Neural cell (in vitro differentiated cells): ENCODE data around the gene GEMIN4. TPM values are rescaled to one million over a fixed set of nuclear protein-coding genes. Genes with fewer than 3 reads are reported as not detected.

Experiments
- H2AFZ ChIP-seq: fragments of 200-600, 300-800 bp; sonication (generic), shearing (Covaris generic); 2 replicates; pipeline ENCODE4 v1.6.0; 2014; ENCODE audit warnings: low read depth, mild to moderate bottlenecking, antibody characterized with exemption, low read length, moderate library complexity
- H3F3A ChIP-seq: fragments of 200-600 bp; shearing (Covaris generic); 2 replicates; pipeline ENCODE4 v1.6.1; 2016; ENCODE audit warnings: mild to moderate bottlenecking, moderate library complexity, mixed read lengths, antibody characterized with exemption, low read length; ENCODE audit not compliant: insufficient read depth, poor library complexity, severe bottlenecking
- H3K27ac ChIP-seq: fragments of 200-600, 300-800 bp; sonication (generic), shearing (Covaris generic); 2 replicates; pipeline ENCODE4 v1.5.1; 2014; ENCODE audit warnings: mild to moderate bottlenecking, low read length, moderate library complexity
- H3K27me3 ChIP-seq: fragments of 300-800, 200-600 bp; sonication (generic), shearing (Covaris generic); 2 replicates; pipeline ENCODE4 v1.6.0; 2014; ENCODE audit warnings: mild to moderate bottlenecking, low read depth, low read length, moderate library complexity; ENCODE audit not compliant: insufficient read depth
- H3K36me3 ChIP-seq: fragments of 300-800, 200-600 bp; sonication (generic), shearing (Covaris generic); 2 replicates; pipeline ENCODE4 v1.5.1; 2014; ENCODE audit warnings: mild to moderate bottlenecking, antibody characterized with exemption, low read length, moderate library complexity; ENCODE audit not compliant: insufficient read depth
- H3K4me2 ChIP-seq: fragments of 300-800, 200-600 bp; sonication (generic), shearing (Covaris generic); 2 replicates; pipeline ENCODE4 v1.6.0; 2014; ENCODE audit warnings: mild to moderate bottlenecking, low read length
- H3K4me3 ChIP-seq: fragments of 300-800, 200-600 bp; sonication (generic), shearing (Covaris generic); 2 replicates; pipeline ENCODE4 v1.5.1; 2014; ENCODE audit warnings: mild to moderate bottlenecking, low read length, moderate library complexity
- H3K79me2 ChIP-seq: fragments of 200-600 bp; shearing (Covaris generic); replicated peaks from 2 replicates; pipeline ENCODE4 v1.6.0; 2014; ENCODE audit warnings: mild to moderate bottlenecking, low read length, moderate library complexity; ENCODE audit not compliant: insufficient read depth
- H3K9ac ChIP-seq: fragments of 300-800, 200-600 bp; sonication (generic), shearing (Covaris generic); 2 replicates; pipeline ENCODE4 v1.6.1; 2016; ENCODE audit warnings: mild to moderate bottlenecking, low read length, mixed read lengths
- H3K9me2 ChIP-seq: fragments of 200-600 bp; shearing (Covaris generic); 2 replicates; pipeline ENCODE4 v1.6.1; 2016; ENCODE audit warnings: mild to moderate bottlenecking, low read length, mixed read lengths; ENCODE audit not compliant: insufficient read depth
- H3K9me3 ChIP-seq: fragments of 200-600, 300-800 bp; sonication (generic), shearing (Covaris generic); 2 replicates; pipeline ENCODE4 v1.6.1; 2016; ENCODE audit warnings: mild to moderate bottlenecking, mixed run types, low read length, moderate library complexity, mixed read lengths
- H4K20me1 ChIP-seq: fragments of 200-600 bp; shearing (Covaris generic); 2 replicates; pipeline ENCODE4 v1.6.1; 2016; ENCODE audit warnings: mild to moderate bottlenecking, mixed run types; ENCODE audit not compliant: insufficient read depth
- EP300 ChIP-seq: fragments of 450-650 bp; conservative IDR thresholded peaks from 2 replicates; pipeline ENCODE4 v1.6.1; 2014; ENCODE audit warnings: antibody characterized with exemption, mild to moderate bottlenecking, moderate library complexity; ENCODE audit not compliant: poor library complexity, severe bottlenecking
- EZH2 ChIP-seq: fragments of 200-600, 300-800 bp; shearing (Covaris generic), sonication (generic); IDR thresholded peaks from 2 replicates; pipeline ENCODE4 v1.6.1; 2014; ENCODE audit warnings: antibody characterized with exemption, low read length, borderline replicate concordance, mild to moderate bottlenecking; ENCODE audit not compliant: insufficient read depth, poor library complexity, severe bottlenecking
- MXI1 ChIP-seq: fragments of 450-650 bp; conservative IDR thresholded peaks from 2 replicates; pipeline ENCODE4 v1.6.1; 2014; ENCODE audit warnings: antibody characterized with exemption, mild to moderate bottlenecking; ENCODE audit not compliant: poor library complexity, severe bottlenecking
- POLR2AphosphoS5 ChIP-seq: IDR thresholded peaks from 2 replicates; pipeline ENCODE4 v1.6.1; 2012
- RAD21 ChIP-seq: fragments of 450-650 bp; conservative IDR thresholded peaks from 2 replicates; pipeline ENCODE4 v1.6.1; 2014; ENCODE audit warnings: antibody characterized with exemption, mild to moderate bottlenecking, moderate library complexity
- SMC3 ChIP-seq: fragments of 450-650 bp; conservative IDR thresholded peaks from 2 replicates; pipeline ENCODE4 v1.6.1; 2014; ENCODE audit warnings: antibody characterized with exemption, mild to moderate bottlenecking, moderate library complexity; ENCODE audit not compliant: poor library complexity
- TAF1 ChIP-seq: IDR thresholded peaks from 2 replicates; pipeline ENCODE4 v1.6.1; 2012; ENCODE audit warnings: low read depth
- polyA plus RNA-seq: library from polyadenylated mRNA; depleted of rRNA; stranded (reverse); fragments of >200 nt; gene quantifications from 2 replicates; pipeline ENCODE4 v1.2.3, GENCODE V29; 2014
- TF ChIP-seq, protein P1 (sequence below): fragments of 450-650 bp; IDR thresholded peaks from 2 replicates; pipeline ENCODE4 v1.5.1; 2014; ENCODE audit warnings: antibody characterized with exemption, mild to moderate bottlenecking, moderate library complexity; ENCODE audit not compliant: poor library complexity, severe bottlenecking
- TF ChIP-seq, protein P2 (sequence below): IDR thresholded peaks from 2 replicates; pipeline ENCODE4 v1.6.1; 2012; ENCODE audit warnings: borderline replicate concordance

The GEMIN4 gene
- polyA plus RNA-seq, 1 donor from 2014 or later = 4.5 TPM

DNA sequence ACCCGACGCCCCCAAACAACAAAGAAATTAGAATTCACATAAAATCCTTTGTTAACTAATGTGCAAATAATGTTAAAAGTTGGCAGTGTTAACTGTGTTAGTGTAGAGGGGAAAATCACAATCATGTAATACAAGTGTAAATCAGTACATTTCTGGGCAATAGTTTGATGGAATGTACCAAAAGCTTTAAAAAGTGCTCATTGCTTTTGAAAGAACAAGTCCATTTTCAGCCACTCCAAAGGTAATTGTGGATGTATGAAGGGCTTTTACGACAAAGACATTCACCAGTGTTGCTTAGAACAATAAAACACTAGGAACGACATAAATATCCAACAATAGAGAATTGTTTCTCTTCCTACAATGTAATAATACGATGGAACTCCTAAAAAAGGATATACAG lies 21.0 kb upstream of the GEMIN4 start:
- Histone ChIP-seq H3K4me2 (no peak overlapping the region), H4K20me1 (no peaks in the 10 kb centered on the region), H3K9me2 (no peaks in the 10 kb centered on the region), H3K9ac (no peak overlapping the region), H3K79me2 (no peaks in the 10 kb centered on the region), H3K9me3 (no peaks in the 10 kb centered on the region), H3K27me3 (no peaks in the 10 kb centered on the region), H3K27ac (no peak overlapping the region), H3F3A (no peaks in the 10 kb centered on the region), H2AFZ (no peak overlapping the region), H3K4me3 (no peak overlapping the region), H3K36me3 (peaks cover 13% of the 10 kb centered on the region)
- no peak for TF ChIP-seq RAD21
- TF ChIP-seq POLR2AphosphoS5 = no peak
- TF ChIP-seq, protein P1, sequence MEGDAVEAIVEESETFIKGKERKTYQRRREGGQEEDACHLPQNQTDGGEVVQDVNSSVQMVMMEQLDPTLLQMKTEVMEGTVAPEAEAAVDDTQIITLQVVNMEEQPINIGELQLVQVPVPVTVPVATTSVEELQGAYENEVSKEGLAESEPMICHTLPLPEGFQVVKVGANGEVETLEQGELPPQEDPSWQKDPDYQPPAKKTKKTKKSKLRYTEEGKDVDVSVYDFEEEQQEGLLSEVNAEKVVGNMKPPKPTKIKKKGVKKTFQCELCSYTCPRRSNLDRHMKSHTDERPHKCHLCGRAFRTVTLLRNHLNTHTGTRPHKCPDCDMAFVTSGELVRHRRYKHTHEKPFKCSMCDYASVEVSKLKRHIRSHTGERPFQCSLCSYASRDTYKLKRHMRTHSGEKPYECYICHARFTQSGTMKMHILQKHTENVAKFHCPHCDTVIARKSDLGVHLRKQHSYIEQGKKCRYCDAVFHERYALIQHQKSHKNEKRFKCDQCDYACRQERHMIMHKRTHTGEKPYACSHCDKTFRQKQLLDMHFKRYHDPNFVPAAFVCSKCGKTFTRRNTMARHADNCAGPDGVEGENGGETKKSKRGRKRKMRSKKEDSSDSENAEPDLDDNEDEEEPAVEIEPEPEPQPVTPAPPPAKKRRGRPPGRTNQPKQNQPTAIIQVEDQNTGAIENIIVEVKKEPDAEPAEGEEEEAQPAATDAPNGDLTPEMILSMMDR = no peak
- TF ChIP-seq, protein P2, sequence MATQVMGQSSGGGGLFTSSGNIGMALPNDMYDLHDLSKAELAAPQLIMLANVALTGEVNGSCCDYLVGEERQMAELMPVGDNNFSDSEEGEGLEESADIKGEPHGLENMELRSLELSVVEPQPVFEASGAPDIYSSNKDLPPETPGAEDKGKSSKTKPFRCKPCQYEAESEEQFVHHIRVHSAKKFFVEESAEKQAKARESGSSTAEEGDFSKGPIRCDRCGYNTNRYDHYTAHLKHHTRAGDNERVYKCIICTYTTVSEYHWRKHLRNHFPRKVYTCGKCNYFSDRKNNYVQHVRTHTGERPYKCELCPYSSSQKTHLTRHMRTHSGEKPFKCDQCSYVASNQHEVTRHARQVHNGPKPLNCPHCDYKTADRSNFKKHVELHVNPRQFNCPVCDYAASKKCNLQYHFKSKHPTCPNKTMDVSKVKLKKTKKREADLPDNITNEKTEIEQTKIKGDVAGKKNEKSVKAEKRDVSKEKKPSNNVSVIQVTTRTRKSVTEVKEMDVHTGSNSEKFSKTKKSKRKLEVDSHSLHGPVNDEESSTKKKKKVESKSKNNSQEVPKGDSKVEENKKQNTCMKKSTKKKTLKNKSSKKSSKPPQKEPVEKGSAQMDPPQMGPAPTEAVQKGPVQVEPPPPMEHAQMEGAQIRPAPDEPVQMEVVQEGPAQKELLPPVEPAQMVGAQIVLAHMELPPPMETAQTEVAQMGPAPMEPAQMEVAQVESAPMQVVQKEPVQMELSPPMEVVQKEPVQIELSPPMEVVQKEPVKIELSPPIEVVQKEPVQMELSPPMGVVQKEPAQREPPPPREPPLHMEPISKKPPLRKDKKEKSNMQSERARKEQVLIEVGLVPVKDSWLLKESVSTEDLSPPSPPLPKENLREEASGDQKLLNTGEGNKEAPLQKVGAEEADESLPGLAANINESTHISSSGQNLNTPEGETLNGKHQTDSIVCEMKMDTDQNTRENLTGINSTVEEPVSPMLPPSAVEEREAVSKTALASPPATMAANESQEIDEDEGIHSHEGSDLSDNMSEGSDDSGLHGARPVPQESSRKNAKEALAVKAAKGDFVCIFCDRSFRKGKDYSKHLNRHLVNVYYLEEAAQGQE = no peak
- TF ChIP-seq EZH2 = no peak
- TF ChIP-seq SMC3 = no peak

GRCh38 chr17:767076-767475 lies 15.0 kb upstream of the GEMIN4 start:
- no peaks in the 10 kb centered on the region for H4K20me1 ChIP-seq
- no peak overlapping the region for H3K4me3 ChIP-seq
- TF ChIP-seq RAD21 = no peak
- TF ChIP-seq, protein P1 = no peak
- TF ChIP-seq MXI1 = no peak
- TF ChIP-seq EP300 = no peak
- TF ChIP-seq, protein P2 = no peak
- no peak for TF ChIP-seq SMC3
- TF ChIP-seq POLR2AphosphoS5 = no peak
- TF ChIP-seq TAF1 = no peak
- no peak for TF ChIP-seq EZH2
- H3F3A ChIP-seq = no peaks in the 10 kb centered on the region
- no peak overlapping the region for H3K27ac ChIP-seq
- H3K36me3 ChIP-seq = peaks cover 6% of the 10 kb centered on the region
- H3K9me2 ChIP-seq = no peaks in the 10 kb centered on the region
- H3K9ac ChIP-seq = no peak overlapping the region
- no peaks in the 10 kb centered on the region for H3K79me2 ChIP-seq
- H2AFZ ChIP-seq = no peak overlapping the region
- no peaks in the 10 kb centered on the region for H3K9me3 ChIP-seq
- H3K4me2 ChIP-seq = no peak overlapping the region
- H3K27me3 ChIP-seq = no peaks in the 10 kb centered on the region
